HEK293 (cell line): ENCODE data around the gene DIP2C.

Source experiments
- CTCF ChIA-PET: fragments of 350-600 bp; formaldehyde crosslinking; extraction: SDS; loops from one replicate; lab custom pipeline; 2021; ENCODE audit warnings: antibody characterized with exemption; lab: Yijun Ruan, JAX
- POLR2A ChIA-PET: fragments of 300-600 bp; formaldehyde crosslinking; extraction: SDS; loops from one replicate; lab custom pipeline; 2020; ENCODE audit warnings: antibody characterized with exemption, inconsistent platforms; lab: Yijun Ruan, JAX
- H3K27ac ChIP-seq: fragments of 200-500 bp; sonication (Bioruptor generic); 2 replicates; pipeline ENCODE4 v1.5.1; 2014; ENCODE audit warnings: low read depth, low read length, control low read depth, inconsistent platforms; ENCODE audit errors: extremely low read depth
- H3K36me3 ChIP-seq, 2 experiments: fragments of 200-500 bp in 1 of 2; sonication (Bioruptor generic) in 1 of 2; 1 replicate in 1 of 2; 2 replicates in 1 of 2; pipeline ENCODE4 v1.5.1; 2014 to 2017; ENCODE audit warnings: inconsistent platforms in 2 of 2, low read length in 2 of 2; ENCODE audit not compliant: control insufficient read depth in 2 of 2, insufficient read depth in 1 of 2
- H3K4me1 ChIP-seq: fragments of 200-500 bp; sonication (Bioruptor generic); 2 replicates; pipeline ENCODE4 v1.5.1; 2014; ENCODE audit warnings: mild to moderate bottlenecking, low read length, inconsistent platforms; ENCODE audit not compliant: control insufficient read depth, insufficient read depth
- H3K4me3 ChIP-seq: 2 replicates; pipeline ENCODE4 v1.5.1; 2011; ENCODE audit warnings: low read depth, mild to moderate bottlenecking, control low read depth, low read length, moderate library complexity
- H3K9me3 ChIP-seq: fragments of 200-500 bp; sonication (Bioruptor generic); 2 replicates; pipeline ENCODE4 v1.5.1; 2014; ENCODE audit warnings: low read depth, low read length, inconsistent platforms; ENCODE audit not compliant: control insufficient read depth, insufficient read depth
- GLIS1 ChIP-seq: fragments of 450-650 bp; formaldehyde crosslinking; IDR thresholded peaks from 2 replicates; pipeline ENCODE4 v1.5.1; 2016; ENCODE audit warnings: missing biosample characterization, missing genetic modification characterization
- HOXD13 ChIP-seq: sonication (generic); formaldehyde crosslinking; IDR thresholded peaks from 2 replicates; pipeline ENCODE4 v1.8.0; 2022; ENCODE audit warnings: missing genetic modification reagents, borderline replicate concordance
- KLF9 ChIP-seq: fragments of 450-650 bp; formaldehyde crosslinking; IDR thresholded peaks from 2 replicates; pipeline ENCODE4 v1.5.1; 2016; ENCODE audit warnings: missing biosample characterization, missing genetic modification characterization, low read depth
- OVOL3 ChIP-seq: fragments of 450-650 bp; formaldehyde crosslinking; IDR thresholded peaks from 2 replicates; pipeline ENCODE4 v1.5.1; 2016; ENCODE audit warnings: missing biosample characterization, missing genetic modification characterization
- SALL2 ChIP-seq: fragments of 450-650 bp; formaldehyde crosslinking; IDR thresholded peaks from 2 replicates; pipeline ENCODE4 v1.5.0; 2017; ENCODE audit warnings: missing biosample characterization, mild to moderate bottlenecking, missing genetic modification characterization, borderline replicate concordance
- SCRT1 ChIP-seq: fragments of 450-650 bp; formaldehyde crosslinking; IDR thresholded peaks from 2 replicates; pipeline ENCODE4 v1.5.1; 2016; ENCODE audit warnings: missing biosample characterization, missing genetic modification characterization, borderline replicate concordance
- YY2 ChIP-seq: fragments of 450-650 bp; formaldehyde crosslinking; IDR thresholded peaks from 2 replicates; pipeline ENCODE4 v1.5.1; 2016; ENCODE audit warnings: missing biosample characterization, missing genetic modification characterization
- ZNF10 ChIP-seq: fragments of 450-650 bp; formaldehyde crosslinking; IDR thresholded peaks from 2 replicates; pipeline ENCODE4 v1.5.1; 2017; ENCODE audit warnings: missing biosample characterization, missing genetic modification characterization
- ZNF155 ChIP-seq: fragments of 450-650 bp; formaldehyde crosslinking; IDR thresholded peaks from 2 replicates; pipeline ENCODE4 v1.5.1; 2016; ENCODE audit warnings: missing biosample characterization, missing genetic modification characterization
- ZNF2 ChIP-seq: fragments of 450-650 bp; formaldehyde crosslinking; IDR thresholded peaks from 2 replicates; pipeline ENCODE4 v1.5.1; 2016; ENCODE audit warnings: missing biosample characterization, missing genetic modification characterization
- ZNF239 ChIP-seq: fragments of 450-650 bp; formaldehyde crosslinking; IDR thresholded peaks from 2 replicates; pipeline ENCODE4 v1.5.1; 2016; ENCODE audit warnings: missing biosample characterization, missing genetic modification characterization
- ZNF280C ChIP-seq: fragments of 450-650 bp; formaldehyde crosslinking; IDR thresholded peaks from 2 replicates; pipeline ENCODE4 v1.5.1; 2016; ENCODE audit warnings: missing biosample characterization, missing genetic modification characterization
- ZNF341 ChIP-seq: fragments of 450-650 bp; formaldehyde crosslinking; IDR thresholded peaks from 2 replicates; pipeline ENCODE4; 2016; ENCODE audit warnings: low read depth, missing biosample characterization, missing genetic modification characterization
- ZNF350 ChIP-seq: fragments of 450-650 bp; formaldehyde crosslinking; IDR thresholded peaks from 2 replicates; pipeline ENCODE4 v1.5.0; 2017; ENCODE audit warnings: missing biosample characterization, mild to moderate bottlenecking, missing genetic modification characterization
- ZNF354C ChIP-seq: fragments of 450-650 bp; formaldehyde crosslinking; IDR thresholded peaks from 2 replicates; pipeline ENCODE4 v1.5.1; 2016; ENCODE audit warnings: missing biosample characterization, missing genetic modification characterization, low read depth, borderline replicate concordance
- ZNF433 ChIP-seq: fragments of 450-650 bp; formaldehyde crosslinking; IDR thresholded peaks from 2 replicates; pipeline ENCODE4 v1.5.1; 2016; ENCODE audit warnings: missing biosample characterization, missing genetic modification characterization, low read depth
- ZNF513 ChIP-seq: fragments of 450-650 bp; IDR thresholded peaks from 2 replicates; pipeline ENCODE4 v1.5.1; 2018; ENCODE audit warnings: missing biosample characterization, missing genetic modification characterization
- ZNF549 ChIP-seq: fragments of 450-650 bp; IDR thresholded peaks from 2 replicates; pipeline ENCODE4 v1.5.1; 2018; ENCODE audit warnings: missing biosample characterization, missing genetic modification characterization, mild to moderate bottlenecking, inconsistent platforms, moderate library complexity
- ZNF600 ChIP-seq: fragments of 450-650 bp; formaldehyde crosslinking; IDR thresholded peaks from 2 replicates; pipeline ENCODE4 v1.5.1; 2016; ENCODE audit warnings: missing biosample characterization, missing genetic modification characterization
- ZNF639 ChIP-seq: fragments of 450-650 bp; formaldehyde crosslinking; IDR thresholded peaks from 2 replicates; pipeline ENCODE4 v1.5.1; 2016; ENCODE audit warnings: missing biosample characterization, missing genetic modification characterization
- ZNF707 ChIP-seq: fragments of 450-650 bp; formaldehyde crosslinking; IDR thresholded peaks from 2 replicates; pipeline ENCODE4 v1.5.1; 2016; ENCODE audit warnings: missing biosample characterization, missing genetic modification characterization
- ZNF747 ChIP-seq: fragments of 450-650 bp; formaldehyde crosslinking; IDR thresholded peaks from 2 replicates; pipeline ENCODE4 v1.5.1; 2016; ENCODE audit warnings: missing biosample characterization, missing genetic modification characterization
- ZNF76 ChIP-seq: fragments of 450-650 bp; formaldehyde crosslinking; IDR thresholded peaks from 2 replicates; pipeline ENCODE4; 2016; ENCODE audit warnings: low read depth, missing biosample characterization, missing genetic modification characterization, borderline replicate concordance
- ZNF791 ChIP-seq: fragments of 450-650 bp; formaldehyde crosslinking; IDR thresholded peaks from 2 replicates; pipeline ENCODE4 v1.5.1; 2016; ENCODE audit warnings: missing biosample characterization, missing genetic modification characterization
- ZXDB ChIP-seq: fragments of 450-650 bp; formaldehyde crosslinking; IDR thresholded peaks from 2 replicates; pipeline ENCODE4 v1.5.1; 2016; ENCODE audit warnings: missing biosample characterization, missing genetic modification characterization
- TF ChIP-seq, protein P1 (sequence below): fragments of 450-650 bp; formaldehyde crosslinking; IDR thresholded peaks from 2 replicates; pipeline ENCODE4 v1.5.1; 2016; ENCODE audit warnings: missing biosample characterization, missing genetic modification characterization
- TF ChIP-seq, protein P2 (sequence below): fragments of 450-650 bp; formaldehyde crosslinking; IDR thresholded peaks from 2 replicates; pipeline ENCODE4 v1.5.1; 2017; ENCODE audit warnings: missing biosample characterization, missing genetic modification characterization
- TF ChIP-seq, protein P3 (sequence below): fragments of 450-650 bp; formaldehyde crosslinking; IDR thresholded peaks from 2 replicates; pipeline ENCODE4 v1.5.1; 2016; ENCODE audit warnings: missing biosample characterization, missing genetic modification characterization

Gene DIP2C

DNA sequence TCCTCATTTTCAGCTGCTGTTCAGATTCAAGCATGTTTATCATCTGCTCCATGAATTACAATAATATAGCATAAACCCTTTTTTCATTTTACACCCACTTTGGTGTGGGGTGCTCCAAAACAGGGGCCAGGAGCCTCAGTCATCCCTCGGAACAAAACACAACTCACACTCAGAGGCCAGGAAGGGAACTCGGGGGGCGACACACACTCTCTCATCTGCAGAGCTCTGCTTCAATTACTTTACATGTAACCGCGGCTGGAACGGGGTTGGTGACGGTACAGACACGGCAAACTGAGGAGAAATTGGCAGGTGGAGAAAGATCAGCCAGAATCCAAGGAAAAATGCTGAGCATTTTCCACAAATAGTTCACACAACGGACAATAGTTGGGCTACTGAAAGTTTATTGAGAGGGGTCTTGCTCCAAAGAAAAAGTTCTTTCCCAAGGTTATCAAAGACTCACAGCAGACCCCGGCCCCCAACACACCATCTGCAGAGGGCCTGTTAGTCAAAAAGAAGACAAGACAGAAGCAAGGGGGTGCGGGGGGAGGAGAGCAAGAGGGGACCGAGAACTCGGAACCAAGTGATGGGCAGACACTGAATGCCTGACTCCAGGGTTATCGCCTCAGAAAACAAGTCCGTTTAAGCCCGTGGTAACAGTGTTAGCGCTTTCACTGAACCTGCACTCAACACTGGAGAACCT, 20.5 kb downstream of the DIP2C start (continued):
- no peak for TF ChIP-seq ZNF639 (tag by site-specific recombination)
- TF ChIP-seq OVOL3 (tag by site-specific recombination) = no peak
- TF ChIP-seq GLIS1 (tag by site-specific recombination) = no peak
- TF ChIP-seq, protein P1, sequence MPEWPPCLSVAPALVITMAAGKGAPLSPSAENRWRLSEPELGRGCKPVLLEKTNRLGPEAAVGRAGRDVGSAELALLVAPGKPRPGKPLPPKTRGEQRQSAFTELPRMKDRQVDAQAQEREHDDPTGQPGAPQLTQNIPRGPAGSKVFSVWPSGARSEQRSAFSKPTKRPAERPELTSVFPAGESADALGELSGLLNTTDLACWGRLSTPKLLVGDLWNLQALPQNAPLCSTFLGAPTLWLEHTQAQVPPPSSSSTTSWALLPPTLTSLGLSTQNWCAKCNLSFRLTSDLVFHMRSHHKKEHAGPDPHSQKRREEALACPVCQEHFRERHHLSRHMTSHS (tag by site-specific recombination) = no peak

GRCh38 chr10:667602-668143, 21.8 kb downstream of the DIP2C start:
- no peak overlapping the region for H3K4me3 ChIP-seq
- CTCF ChIA-PET = no interaction called here
- no peaks in the 10 kb centered on the region for H3K9me3 ChIP-seq
- H3K36me3 ChIP-seq = peaks cover 0 to 10% of the 10 kb centered on the region in 2 experiments; a peak in 1 of 3 replicates
- H3K4me1 ChIP-seq = no peaks in the 10 kb centered on the region; the same call in 1 of the 2 replicates
- POLR2A ChIA-PET = no interaction called here
- H3K27ac ChIP-seq = no peak overlapping the region
- TF ChIP-seq ZNF280C (tag by site-specific recombination) (no peak), ZNF707 (tag by site-specific recombination) (peak; percentile 63; the same call in 1 of the 2 replicates), ZNF433 (tag by site-specific recombination) (no peak), ZNF354C (tag by site-specific recombination) (no peak), SCRT1 (tag by site-specific recombination) (0 out of 2 replicates have a peak, but pooled peaks have one; percentile 43), ZXDB (tag by site-specific recombination) (no peak), ZNF513 (tag by site-specific recombination) (no peak), ZNF76 (tag by site-specific recombination) (no peak; the same call in 1 of the 2 replicates), ZNF549 (tag by site-specific recombination) (no peak), ZNF10 (tag by site-specific recombination) (no peak), KLF9 (tag by site-specific recombination) (no peak), SALL2 (tag by site-specific recombination) (no peak), ZNF341 (tag by site-specific recombination) (no peak), OVOL3 (tag by site-specific recombination) (no peak), ZNF2 (tag by site-specific recombination) (no peak; the same call in 1 of the 2 replicates), ZNF350 (tag by site-specific recombination) (no peak), YY2 (tag by site-specific recombination) (no peak), HOXD13 (CRISPR knock-in tag) (no peak), ZNF155 (no peak), ZNF239 (tag by site-specific recombination) (no peak), ZNF791 (tag by site-specific recombination) (no peak), ZNF600 (tag by site-specific recombination) (no peak), ZNF747 (no peak)
- TF ChIP-seq, protein P2, sequence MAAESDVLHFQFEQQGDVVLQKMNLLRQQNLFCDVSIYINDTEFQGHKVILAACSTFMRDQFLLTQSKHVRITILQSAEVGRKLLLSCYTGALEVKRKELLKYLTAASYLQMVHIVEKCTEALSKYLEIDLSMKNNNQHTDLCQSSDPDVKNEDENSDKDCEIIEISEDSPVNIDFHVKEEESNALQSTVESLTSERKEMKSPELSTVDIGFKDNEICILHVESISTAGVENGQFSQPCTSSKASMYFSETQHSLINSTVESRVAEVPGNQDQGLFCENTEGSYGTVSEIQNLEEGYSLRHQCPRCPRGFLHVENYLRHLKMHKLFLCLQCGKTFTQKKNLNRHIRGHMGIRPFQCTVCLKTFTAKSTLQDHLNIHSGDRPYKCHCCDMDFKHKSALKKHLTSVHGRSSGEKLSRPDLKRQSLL = no peak
- TF ChIP-seq, protein P3, sequence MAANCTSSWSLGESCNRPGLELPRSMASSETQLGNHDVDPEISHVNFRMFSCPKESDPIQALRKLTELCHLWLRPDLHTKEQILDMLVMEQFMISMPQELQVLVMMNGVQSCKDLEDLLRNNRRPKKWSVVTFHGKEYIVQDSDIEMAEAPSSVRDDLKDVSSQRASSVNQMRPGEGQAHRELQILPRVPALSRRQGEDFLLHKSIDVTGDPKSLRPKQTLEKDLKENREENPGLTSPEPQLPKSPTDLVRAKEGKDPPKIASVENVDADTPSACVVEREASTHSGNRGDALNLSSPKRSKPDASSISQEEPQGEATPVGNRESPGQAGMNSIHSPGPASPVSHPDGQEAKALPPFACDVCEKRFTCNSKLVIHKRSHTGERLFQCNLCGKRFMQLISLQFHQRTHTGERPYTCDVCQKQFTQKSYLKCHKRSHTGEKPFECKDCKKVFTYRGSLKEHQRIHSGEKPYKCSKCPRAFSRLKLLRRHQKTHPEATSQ = 0 out of 2 replicates have a peak, but pooled peaks have one; percentile 20
